ENCODE measurements around the gene EIF4E. TPM values are rescaled to one million over a fixed set of nuclear protein-coding genes. Genes with fewer than 3 reads are reported as not detected.
"Not testable (repeated sequence)": the region's sequence is repeated elsewhere in the genome, so short reads cannot be mapped to it uniquely, and the experiment has no call there.

The EIF4E gene
- total and polyA plus RNA-seq, 4 donors: 105 to 183 (median 131) TPM

DNA sequence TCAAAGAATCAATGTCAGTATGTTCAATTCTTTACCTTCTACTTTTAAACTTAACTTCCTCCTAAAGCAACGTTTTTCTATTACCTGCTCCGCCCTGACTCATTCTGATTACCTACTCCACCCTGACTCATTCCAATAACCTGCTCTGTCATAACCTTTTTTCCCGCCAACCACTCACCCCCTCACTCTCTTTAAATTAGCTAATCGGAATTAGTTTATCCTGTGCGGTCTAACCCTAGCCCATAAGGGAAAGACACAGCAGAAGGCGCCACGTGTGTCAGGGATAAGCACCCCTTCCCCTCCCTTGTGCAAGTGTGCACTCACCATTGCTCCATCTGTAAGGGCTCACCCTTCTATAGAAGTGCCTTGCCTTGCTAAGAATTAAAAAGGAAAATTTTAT, 64.4 kb downstream of the EIF4E start:
- DNase-seq (ENCODE audit: low read depth in 4 of 6, low spot score in 6 of 6): no peak
- Histone ChIP-seq H3K4me3 (ENCODE audit: low read depth, low read length) (no peak overlapping the region), H3K4me1 (ENCODE audit: control insufficient read depth, insufficient read depth, low read length) (no peaks in the 10 kb centered on the region), H3K27ac (ENCODE audit: low read depth, low read length) (no peak overlapping the region), H3K27me3 (ENCODE audit: control insufficient read depth, insufficient read depth, low read length) (no peaks in the 10 kb centered on the region), H3K36me3 (ENCODE audit: control insufficient read depth, insufficient read depth, low read length) (no peaks in the 10 kb centered on the region), H3K9me3 (ENCODE audit: control insufficient read depth, insufficient read depth, low read length) (no peaks in the 10 kb centered on the region)
- 100% methylated on average over 5 of the region's 7 CpGs for WGBS (ENCODE audit: insufficient coverage)

DNA sequence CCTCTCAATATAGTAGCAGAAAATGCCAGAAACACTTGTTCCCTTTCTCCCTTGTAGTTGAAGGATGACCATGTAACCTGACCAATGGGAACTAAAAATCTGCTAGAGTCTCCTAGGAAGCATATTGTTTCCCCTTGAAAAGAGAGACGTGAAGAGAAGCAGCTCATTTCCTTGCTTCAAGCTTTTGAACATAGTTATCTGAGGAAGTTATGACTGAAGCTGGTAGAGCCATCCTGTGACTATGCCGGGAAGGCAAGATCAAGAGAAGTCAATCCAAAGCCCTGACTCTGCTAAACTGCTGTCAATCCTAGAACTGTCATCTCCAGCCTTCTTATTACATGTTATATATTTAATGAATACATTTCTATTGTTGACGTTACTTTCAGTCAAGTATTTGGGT, 66.6 kb downstream of the EIF4E start:
- no peaks in the 10 kb centered on the region for H3K4me1 ChIP-seq (ENCODE audit: control insufficient read depth, insufficient read depth, low read length)
- 67% methylated on average over 1 of the region's 3 CpGs for WGBS (ENCODE audit: insufficient coverage)
- no peaks in the 10 kb centered on the region for H3K27me3 ChIP-seq (ENCODE audit: control insufficient read depth, insufficient read depth, low read length)

DNA sequence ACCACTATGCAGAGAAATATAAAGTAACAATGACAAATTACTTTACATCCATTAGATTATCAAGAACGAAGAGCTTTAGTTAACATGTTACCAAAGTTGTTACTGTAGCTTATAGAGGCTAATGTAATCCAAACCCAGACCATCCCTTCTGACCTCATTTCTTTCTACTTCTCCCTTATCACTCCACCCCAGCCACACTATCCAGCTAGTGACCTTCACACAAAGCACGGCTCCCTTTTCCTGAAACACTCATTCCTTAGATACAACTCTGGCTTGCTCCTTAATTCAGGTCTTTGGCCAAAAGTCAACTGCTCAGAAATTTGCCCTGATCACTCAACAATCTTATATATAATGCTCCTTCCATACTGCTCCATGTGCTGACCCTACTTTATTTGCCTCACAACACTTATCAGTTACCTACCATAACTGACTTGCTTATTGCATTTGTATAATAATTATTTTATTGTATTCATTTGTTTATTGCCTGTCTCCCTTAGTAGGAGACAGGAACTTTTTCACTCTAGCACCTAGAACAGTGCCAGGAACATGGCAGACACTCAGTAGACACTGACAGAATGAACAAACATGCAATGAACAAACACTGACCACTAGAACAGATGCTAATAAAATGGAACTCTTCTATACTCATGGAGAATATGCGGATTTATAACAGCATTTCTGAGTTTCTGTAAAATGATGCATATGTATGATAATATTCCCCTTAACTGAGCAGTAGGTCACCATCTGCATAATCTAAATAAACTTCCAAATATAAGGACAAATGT, 67.6 kb downstream of the EIF4E start:
- H3K9me3 ChIP-seq (ENCODE audit: control insufficient read depth, insufficient read depth, low read length): no peaks in the 10 kb centered on the region
- no peaks in the 10 kb centered on the region for H3K36me3 ChIP-seq (ENCODE audit: control insufficient read depth, insufficient read depth, low read length)
- H3K4me1 ChIP-seq (ENCODE audit: control insufficient read depth, insufficient read depth, low read length): no peaks in the 10 kb centered on the region
- H3K27me3 ChIP-seq (ENCODE audit: control insufficient read depth, insufficient read depth, low read length): no peaks in the 10 kb centered on the region
- no peak for DNase-seq (ENCODE audit: low read depth in 4 of 6, low spot score in 6 of 6)
- H3K4me3 ChIP-seq (ENCODE audit: low read depth, low read length): no peak overlapping the region
- WGBS (ENCODE audit: insufficient coverage): 95% methylated on average over 1 of the region's 3 CpGs
- H3K27ac ChIP-seq (ENCODE audit: low read depth, low read length): no peak overlapping the region

More for the DNA sequence above, 66.6 kb downstream of the EIF4E start:
- Histone ChIP-seq H3K4me3 (ENCODE audit: low read depth, low read length) (no peak overlapping the region), H3K9me3 (ENCODE audit: control insufficient read depth, insufficient read depth, low read length) (no peaks in the 10 kb centered on the region), H3K36me3 (ENCODE audit: control insufficient read depth, insufficient read depth, low read length) (no peaks in the 10 kb centered on the region), H3K27ac (ENCODE audit: low read depth, low read length) (no peak overlapping the region)
- DNase-seq (ENCODE audit: low read depth in 4 of 6, low spot score in 6 of 6): no peak

DNA sequence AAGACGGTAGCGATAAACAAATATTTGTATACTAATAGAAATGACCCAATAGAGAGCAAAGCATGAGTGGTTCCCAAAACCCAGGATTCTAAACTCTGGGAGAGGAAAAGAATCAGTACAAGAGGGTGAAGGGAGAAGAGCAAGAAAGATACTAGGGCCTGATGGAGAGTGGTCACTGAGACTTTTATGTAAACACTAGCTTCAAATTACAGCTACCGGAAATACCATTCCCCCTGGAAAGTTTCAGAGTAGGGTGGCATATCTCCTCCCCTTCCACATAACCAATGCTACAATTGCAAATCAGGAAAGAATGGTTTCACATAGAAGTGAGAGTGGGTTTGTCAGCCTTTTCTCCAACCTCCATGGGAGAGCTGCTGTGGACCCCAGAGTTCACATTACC, 77.1 kb downstream of the EIF4E start:
- no peak for DNase-seq (ENCODE audit: low read depth in 4 of 6, low spot score in 6 of 6)
- no peak overlapping the region for H3K27ac ChIP-seq (ENCODE audit: low read depth, low read length)
- H3K27me3 ChIP-seq (ENCODE audit: control insufficient read depth, insufficient read depth, low read length): no peaks in the 10 kb centered on the region
- no peaks in the 10 kb centered on the region for H3K9me3 ChIP-seq (ENCODE audit: control insufficient read depth, insufficient read depth, low read length)
- no CpG with 5 or more reads among the region's 3 CpGs for WGBS (ENCODE audit: insufficient coverage)
- H3K4me3 ChIP-seq (ENCODE audit: low read depth, low read length): no peak overlapping the region
- no peaks in the 10 kb centered on the region for H3K36me3 ChIP-seq (ENCODE audit: control insufficient read depth, insufficient read depth, low read length)
- no peaks in the 10 kb centered on the region for H3K4me1 ChIP-seq (ENCODE audit: control insufficient read depth, insufficient read depth, low read length)

DNA sequence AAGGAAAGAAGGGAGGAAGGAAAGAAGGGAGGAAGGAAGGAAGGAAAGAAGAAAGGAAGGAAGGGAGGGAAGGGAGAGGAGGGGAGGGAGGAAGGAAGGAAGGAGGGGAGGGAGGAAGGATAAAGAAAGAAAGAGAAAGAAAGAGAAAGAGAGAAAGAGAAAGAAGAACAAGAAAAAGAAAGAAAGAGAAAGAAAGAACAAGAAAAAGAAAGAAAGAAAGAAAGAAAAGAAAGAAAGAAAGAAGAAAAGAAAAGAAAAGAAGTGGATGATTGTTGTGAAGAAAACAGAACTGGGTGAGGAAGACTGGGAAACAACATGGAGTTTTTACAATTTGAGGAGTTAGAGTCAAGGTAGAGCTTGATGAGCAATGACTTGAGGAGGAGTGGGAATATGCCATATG, 78.0 kb downstream of the EIF4E start:
- no peak overlapping the region for H3K4me3 ChIP-seq (ENCODE audit: low read depth, low read length)
- H3K27ac ChIP-seq (ENCODE audit: low read depth, low read length): no peak overlapping the region
- DNase-seq (ENCODE audit: low read depth in 4 of 6, low spot score in 6 of 6): no peak
- H3K4me1 ChIP-seq (ENCODE audit: control insufficient read depth, insufficient read depth, low read length): no peaks in the 10 kb centered on the region
- no peaks in the 10 kb centered on the region for H3K9me3 ChIP-seq (ENCODE audit: control insufficient read depth, insufficient read depth, low read length)
- H3K36me3 ChIP-seq (ENCODE audit: control insufficient read depth, insufficient read depth, low read length): no peaks in the 10 kb centered on the region
- H3K27me3 ChIP-seq (ENCODE audit: control insufficient read depth, insufficient read depth, low read length): no peaks in the 10 kb centered on the region

DNA sequence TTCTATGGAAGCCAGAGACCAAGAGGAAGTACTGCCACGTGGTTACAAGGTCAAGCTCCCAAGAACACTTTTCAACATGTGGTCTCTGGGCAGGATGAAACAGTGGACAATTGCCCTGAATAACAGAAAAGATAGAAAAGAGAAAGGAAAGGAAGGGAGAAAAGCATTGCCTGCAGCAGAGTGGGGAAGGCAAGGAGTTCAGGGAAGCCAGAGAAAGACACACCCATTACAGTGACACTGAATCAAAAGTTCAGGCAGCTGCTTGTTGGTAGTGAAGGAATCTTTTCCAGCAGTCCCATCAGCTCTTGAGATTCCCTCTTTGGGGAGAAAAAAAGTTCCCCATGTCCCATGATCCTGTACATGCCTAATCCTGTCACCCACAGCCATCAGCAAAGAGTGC, 80.5 kb downstream of the EIF4E start:
- H3K4me1 ChIP-seq (ENCODE audit: control insufficient read depth, insufficient read depth, low read length): no peaks in the 10 kb centered on the region
- no peaks in the 10 kb centered on the region for H3K9me3 ChIP-seq (ENCODE audit: control insufficient read depth, insufficient read depth, low read length)
- no peak overlapping the region for H3K27ac ChIP-seq (ENCODE audit: low read depth, low read length)
- H3K27me3 ChIP-seq (ENCODE audit: control insufficient read depth, insufficient read depth, low read length): no peaks in the 10 kb centered on the region
- no peak overlapping the region for H3K4me3 ChIP-seq (ENCODE audit: low read depth, low read length)
- H3K36me3 ChIP-seq (ENCODE audit: control insufficient read depth, insufficient read depth, low read length): no peaks in the 10 kb centered on the region
- DNase-seq (ENCODE audit: low read depth in 4 of 6, low spot score in 6 of 6): no peak
- WGBS (ENCODE audit: insufficient coverage): no CpG with 5 or more reads among the region's 1 CpG

DNA sequence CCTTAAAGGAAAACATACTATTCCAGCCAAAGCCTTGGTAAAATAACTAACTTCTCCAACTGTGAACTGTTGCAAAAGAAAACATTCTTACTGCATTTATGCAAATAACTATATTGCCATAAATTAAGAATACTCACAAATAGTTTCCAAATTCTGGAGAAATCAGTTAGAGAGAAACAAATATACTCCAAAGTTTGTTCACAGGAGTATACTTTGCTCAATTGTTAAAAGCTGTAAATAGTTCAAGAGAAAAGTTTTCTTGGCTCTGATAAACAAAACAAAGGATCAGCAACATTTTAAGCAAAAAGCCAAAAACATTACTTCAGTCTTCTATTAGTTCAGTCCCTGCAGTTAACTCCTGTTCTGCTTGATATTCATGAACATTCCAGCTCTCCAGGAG, 83.0 kb downstream of the EIF4E start:
- H3K9me3 ChIP-seq (ENCODE audit: control insufficient read depth, insufficient read depth, low read length): no peaks in the 10 kb centered on the region
- no peaks in the 10 kb centered on the region for H3K36me3 ChIP-seq (ENCODE audit: control insufficient read depth, insufficient read depth, low read length)
- DNase-seq (ENCODE audit: low read depth in 4 of 6, low spot score in 6 of 6): no peak
- H3K27ac ChIP-seq (ENCODE audit: low read depth, low read length): no peak overlapping the region
- no peaks in the 10 kb centered on the region for H3K27me3 ChIP-seq (ENCODE audit: control insufficient read depth, insufficient read depth, low read length)
- H3K4me3 ChIP-seq (ENCODE audit: low read depth, low read length): no peak overlapping the region
- no peaks in the 10 kb centered on the region for H3K4me1 ChIP-seq (ENCODE audit: control insufficient read depth, insufficient read depth, low read length)

DNA sequence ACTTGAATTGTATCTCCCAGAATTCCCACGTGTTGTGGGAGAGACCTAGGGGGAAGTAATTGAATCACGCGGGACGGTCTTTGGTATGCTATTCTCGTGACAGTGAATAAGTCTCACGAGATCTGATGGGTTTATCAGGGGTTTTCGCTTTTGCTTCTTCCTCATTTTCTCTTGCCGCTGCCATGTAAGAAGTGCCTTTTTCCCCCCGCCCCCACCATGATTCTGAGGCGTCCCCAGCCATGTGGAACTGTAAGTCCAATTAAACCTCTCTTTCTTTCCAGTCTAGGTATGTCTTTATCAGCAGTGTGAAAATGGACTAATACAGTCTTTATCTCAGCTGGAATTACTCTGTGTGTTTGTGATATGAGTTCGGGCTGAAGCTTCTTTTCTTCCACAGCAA, 86.0 kb downstream of the EIF4E start:
- not testable (repeated sequence) for H3K27me3 ChIP-seq (ENCODE audit: control insufficient read depth, insufficient read depth, low read length); H3K4me3 ChIP-seq (ENCODE audit: low read depth, low read length); H3K9me3 ChIP-seq (ENCODE audit: control insufficient read depth, insufficient read depth, low read length); H3K36me3 ChIP-seq (ENCODE audit: control insufficient read depth, insufficient read depth, low read length); H3K4me1 ChIP-seq (ENCODE audit: control insufficient read depth, insufficient read depth, low read length); H3K27ac ChIP-seq (ENCODE audit: low read depth, low read length); DNase-seq (ENCODE audit: low read depth in 4 of 6, low spot score in 6 of 6)
- no CpG with 5 or more reads among the region's 11 CpGs for WGBS (ENCODE audit: insufficient coverage)

DNA sequence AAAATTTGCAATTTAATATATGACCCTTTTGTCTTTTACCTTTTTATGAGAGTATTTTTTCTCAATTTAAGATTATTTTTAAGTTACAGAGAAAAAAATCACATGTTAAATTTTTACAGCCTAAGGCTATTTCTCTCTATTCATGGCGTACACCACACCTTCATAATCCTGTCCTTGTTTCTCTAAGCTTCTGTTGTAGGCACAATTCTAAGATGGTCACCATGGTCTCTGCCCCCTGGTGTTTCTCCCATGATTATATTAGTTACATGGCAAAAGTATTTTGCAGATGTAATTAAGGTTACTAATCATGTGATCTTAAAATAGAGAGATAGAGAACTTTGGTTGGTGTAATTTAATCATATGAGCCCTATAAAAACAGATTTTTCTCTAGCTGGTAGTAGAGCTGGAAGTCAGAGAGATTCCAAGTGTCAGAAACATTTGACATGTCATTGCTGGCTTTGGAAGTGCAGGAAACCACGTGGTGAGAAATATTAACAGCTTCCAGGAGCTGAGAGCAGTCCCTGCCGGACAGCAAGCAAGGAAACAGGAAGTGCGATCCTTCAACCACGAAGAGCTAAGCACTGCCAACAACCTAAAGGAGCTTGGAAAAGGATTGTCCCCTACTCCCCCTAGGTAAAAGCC, 89.8 kb downstream of the EIF4E start:
- no peak overlapping the region for H3K27ac ChIP-seq (ENCODE audit: low read depth, low read length)
- H3K27me3 ChIP-seq (ENCODE audit: control insufficient read depth, insufficient read depth, low read length): no peaks in the 10 kb centered on the region
- no peak for DNase-seq (ENCODE audit: low read depth in 4 of 6, low spot score in 6 of 6)
- no peaks in the 10 kb centered on the region for H3K4me1 ChIP-seq (ENCODE audit: control insufficient read depth, insufficient read depth, low read length)
- H3K36me3 ChIP-seq (ENCODE audit: control insufficient read depth, insufficient read depth, low read length): no peaks in the 10 kb centered on the region
- H3K9me3 ChIP-seq (ENCODE audit: control insufficient read depth, insufficient read depth, low read length): no peaks in the 10 kb centered on the region
- H3K4me3 ChIP-seq (ENCODE audit: low read depth, low read length): no peak overlapping the region
- WGBS (ENCODE audit: insufficient coverage): 34% methylated on average over 2 of the region's 5 CpGs

DNA sequence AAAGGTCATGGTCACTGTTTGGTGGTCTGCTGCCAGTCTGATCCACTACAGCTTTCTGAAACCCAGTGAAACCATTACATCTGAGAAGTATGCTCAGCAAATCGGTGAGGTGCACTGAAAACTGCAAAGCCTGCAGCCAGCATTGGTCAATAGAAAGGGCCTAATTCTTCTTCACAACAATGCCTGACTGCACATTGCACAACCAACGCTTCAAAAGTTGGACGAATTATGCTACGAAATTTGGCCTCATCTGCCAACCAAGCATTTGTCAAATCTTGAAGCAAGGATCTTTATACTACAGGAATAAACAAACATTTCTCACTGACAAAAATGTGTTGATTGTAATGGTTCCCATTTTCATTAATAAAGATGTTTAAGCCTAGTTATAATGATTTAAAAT, 90.4 kb downstream of the EIF4E start:
- Histone ChIP-seq H3K27ac (ENCODE audit: low read depth, low read length) (no peak overlapping the region), H3K4me1 (ENCODE audit: control insufficient read depth, insufficient read depth, low read length) (no peaks in the 10 kb centered on the region), H3K36me3 (ENCODE audit: control insufficient read depth, insufficient read depth, low read length) (no peaks in the 10 kb centered on the region), H3K9me3 (ENCODE audit: control insufficient read depth, insufficient read depth, low read length) (no peaks in the 10 kb centered on the region), H3K4me3 (ENCODE audit: low read depth, low read length) (no peak overlapping the region), H3K27me3 (ENCODE audit: control insufficient read depth, insufficient read depth, low read length) (no peaks in the 10 kb centered on the region)
- no peak for DNase-seq (ENCODE audit: low read depth in 4 of 6, low spot score in 6 of 6)
- 60% methylated on average over 1 of the region's 4 CpGs for WGBS (ENCODE audit: insufficient coverage)

Measured in spinal cord (tissue), 10 donors.